Measurements from ENCODE around the gene LRRTM2.

Gene LRRTM2

DNA sequence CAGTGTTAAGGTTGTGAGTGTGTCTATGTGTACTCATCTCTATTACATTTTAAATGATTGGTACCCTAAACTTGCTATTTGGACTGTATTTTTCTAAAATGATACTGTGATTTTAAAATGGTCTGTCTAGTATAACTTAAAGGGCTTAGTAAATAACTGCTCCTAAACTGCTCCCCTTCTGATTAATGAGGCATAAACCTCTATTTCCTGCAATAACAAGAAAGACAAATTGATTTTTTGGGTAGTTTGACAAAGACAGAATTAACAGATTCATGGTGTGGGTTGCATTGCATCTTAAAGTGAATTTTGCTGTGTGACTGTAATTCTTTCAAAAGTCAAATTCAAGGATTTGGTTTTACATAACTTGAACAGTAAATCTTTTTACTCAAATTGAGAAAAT lies 8.1 kb upstream of the LRRTM2 start:
- H3K27me3 ChIP-seq = no peaks in the 10 kb centered on the region
- H3K4me3 ChIP-seq = no peak overlapping the region
- TF ChIP-seq, protein P1, sequence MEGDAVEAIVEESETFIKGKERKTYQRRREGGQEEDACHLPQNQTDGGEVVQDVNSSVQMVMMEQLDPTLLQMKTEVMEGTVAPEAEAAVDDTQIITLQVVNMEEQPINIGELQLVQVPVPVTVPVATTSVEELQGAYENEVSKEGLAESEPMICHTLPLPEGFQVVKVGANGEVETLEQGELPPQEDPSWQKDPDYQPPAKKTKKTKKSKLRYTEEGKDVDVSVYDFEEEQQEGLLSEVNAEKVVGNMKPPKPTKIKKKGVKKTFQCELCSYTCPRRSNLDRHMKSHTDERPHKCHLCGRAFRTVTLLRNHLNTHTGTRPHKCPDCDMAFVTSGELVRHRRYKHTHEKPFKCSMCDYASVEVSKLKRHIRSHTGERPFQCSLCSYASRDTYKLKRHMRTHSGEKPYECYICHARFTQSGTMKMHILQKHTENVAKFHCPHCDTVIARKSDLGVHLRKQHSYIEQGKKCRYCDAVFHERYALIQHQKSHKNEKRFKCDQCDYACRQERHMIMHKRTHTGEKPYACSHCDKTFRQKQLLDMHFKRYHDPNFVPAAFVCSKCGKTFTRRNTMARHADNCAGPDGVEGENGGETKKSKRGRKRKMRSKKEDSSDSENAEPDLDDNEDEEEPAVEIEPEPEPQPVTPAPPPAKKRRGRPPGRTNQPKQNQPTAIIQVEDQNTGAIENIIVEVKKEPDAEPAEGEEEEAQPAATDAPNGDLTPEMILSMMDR (IDR thresholded peaks at IDR 0.05) = no peak
- DNase-seq = no peak
- no peaks in the 10 kb centered on the region for H3K9me3 ChIP-seq
- intact Hi-C loops (cut with DNase I; ENCODE audit: low total_unique reads) = no loop called here
- no peak overlapping the region for H3K27ac ChIP-seq
- H3K36me3 ChIP-seq = peaks cover 17 to 24% (median 19%) of the 10 kb centered on the region in 3 donors
- peaks cover 0 to 15% (median 7%) of the 10 kb centered on the region in 4 donors for H3K4me1 ChIP-seq

- H3K4me1 ChIP-seq = peaks cover 0 to 38% (median 23%) of the 10 kb centered on the region in 4 donors
- H3K27me3 ChIP-seq = no peaks in the 10 kb centered on the region
- no peak overlapping the region for H3K4me3 ChIP-seq
- TF ChIP-seq, protein P1 (IDR thresholded peaks at IDR 0.05) = no peak
- H3K36me3 ChIP-seq = no peaks in the 10 kb centered on the region
- no peaks in the 10 kb centered on the region for H3K9me3 ChIP-seq
- H3K27ac ChIP-seq = no peak overlapping the region
- DNase-seq = no peak
- intact Hi-C loops (cut with DNase I; ENCODE audit: low total_unique reads) = no loop called here
These were observed 3.5 kb upstream of the LRRTM2 start for GRCh38 chr5:138878437-138879235.

DNA sequence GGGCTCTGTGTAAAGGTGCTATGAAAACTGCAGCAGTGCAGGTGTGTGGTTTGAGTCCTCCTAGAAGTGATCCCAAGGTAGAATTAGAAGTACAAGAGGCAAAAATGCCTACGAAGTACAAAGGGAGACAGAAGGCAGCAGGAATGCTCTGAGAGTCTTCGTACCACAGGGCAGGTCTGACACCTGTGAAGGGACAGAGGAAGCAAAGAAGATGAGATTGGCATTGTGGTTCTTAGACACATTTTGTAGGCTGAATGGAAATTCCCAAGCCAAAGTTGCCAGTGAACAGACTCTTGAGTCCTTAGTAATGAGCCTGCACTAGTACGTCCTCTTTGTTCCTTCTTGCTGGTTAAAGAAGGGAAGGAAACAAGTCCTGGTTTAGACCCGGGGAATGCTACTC lies 1.7 kb upstream of the LRRTM2 start:
- no peak for DNase-seq
- Histone ChIP-seq H3K4me3 (no peak overlapping the region), H3K27ac (no peak overlapping the region), H3K27me3 (no peaks in the 10 kb centered on the region), H3K36me3 (no peaks in the 10 kb centered on the region), H3K4me1 (peaks cover 0 to 53% (median 26%) of the 10 kb centered on the region in 4 donors), H3K9me3 (no peaks in the 10 kb centered on the region)
- TF ChIP-seq, protein P1 (IDR thresholded peaks at IDR 0.05) = no peak
- intact Hi-C loops (cut with DNase I; ENCODE audit: low total_unique reads) = no loop called here

- Histone ChIP-seq H3K9me3 (no peaks in the 10 kb centered on the region), H3K27ac (no peak overlapping the region), H3K4me3 (no peak overlapping the region), H3K27me3 (no peaks in the 10 kb centered on the region), H3K36me3 (no peaks in the 10 kb centered on the region), H3K4me1 (peaks cover 0 to 62% (median 30%) of the 10 kb centered on the region in 4 donors)
- TF ChIP-seq, protein P1 (IDR thresholded peaks at IDR 0.05) = no peak
- intact Hi-C loops (cut with DNase I; ENCODE audit: low total_unique reads) = no loop called here
- no peak for DNase-seq
These were observed 811 bp upstream of the LRRTM2 start for GRCh38 chr5:138875946-138876345.

DNA sequence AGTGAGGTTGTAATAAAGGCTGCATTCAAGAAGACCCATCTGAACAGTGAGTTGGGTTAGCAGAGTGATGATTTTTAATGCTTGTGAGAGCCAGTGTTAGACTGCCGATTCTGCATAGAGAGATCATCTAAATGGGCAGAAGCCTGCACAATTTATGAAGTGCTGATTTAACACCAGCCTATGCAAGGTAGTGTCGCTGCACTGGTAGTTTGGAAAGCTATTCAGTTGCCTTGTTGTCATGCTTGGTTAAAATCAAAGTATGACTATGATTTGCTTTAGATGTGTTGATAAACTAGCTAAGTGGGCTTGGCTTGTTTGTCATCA lies 379 bp upstream of the LRRTM2 start:
- DNase-seq = no peak
- peaks cover 0 to 66% (median 32%) of the 10 kb centered on the region in 4 donors for H3K4me1 ChIP-seq

More for the DNA sequence above, 379 bp upstream of the LRRTM2 start:
- H3K27ac ChIP-seq = no peak overlapping the region
- H3K9me3 ChIP-seq = no peaks in the 10 kb centered on the region
- TF ChIP-seq, protein P1 (IDR thresholded peaks at IDR 0.05) = no peak
- H3K36me3 ChIP-seq = no peaks in the 10 kb centered on the region
- intact Hi-C loops (cut with DNase I; ENCODE audit: low total_unique reads) = no loop called here
- H3K27me3 ChIP-seq = no peaks in the 10 kb centered on the region
- no peak overlapping the region for H3K4me3 ChIP-seq
